PC-9 (cell line): ENCODE results near the gene CLINT1.

Source experiments
- EZH2 ChIP-seq: fragments of 200-600 bp; sonication (generic); IDR thresholded peaks from 2 replicates; pipeline ENCODE4 v1.8.0; 2017; ENCODE audit warnings: antibody characterized with exemption, low read depth
- TF ChIP-seq, protein P1 (sequence below): fragments of 200-600 bp; sonication (generic); conservative IDR thresholded peaks from 2 replicates; pipeline ENCODE4 v1.6.1; 2017; ENCODE audit warnings: mixed run types, antibody characterized with exemption, mild to moderate bottlenecking, moderate library complexity

DNA sequence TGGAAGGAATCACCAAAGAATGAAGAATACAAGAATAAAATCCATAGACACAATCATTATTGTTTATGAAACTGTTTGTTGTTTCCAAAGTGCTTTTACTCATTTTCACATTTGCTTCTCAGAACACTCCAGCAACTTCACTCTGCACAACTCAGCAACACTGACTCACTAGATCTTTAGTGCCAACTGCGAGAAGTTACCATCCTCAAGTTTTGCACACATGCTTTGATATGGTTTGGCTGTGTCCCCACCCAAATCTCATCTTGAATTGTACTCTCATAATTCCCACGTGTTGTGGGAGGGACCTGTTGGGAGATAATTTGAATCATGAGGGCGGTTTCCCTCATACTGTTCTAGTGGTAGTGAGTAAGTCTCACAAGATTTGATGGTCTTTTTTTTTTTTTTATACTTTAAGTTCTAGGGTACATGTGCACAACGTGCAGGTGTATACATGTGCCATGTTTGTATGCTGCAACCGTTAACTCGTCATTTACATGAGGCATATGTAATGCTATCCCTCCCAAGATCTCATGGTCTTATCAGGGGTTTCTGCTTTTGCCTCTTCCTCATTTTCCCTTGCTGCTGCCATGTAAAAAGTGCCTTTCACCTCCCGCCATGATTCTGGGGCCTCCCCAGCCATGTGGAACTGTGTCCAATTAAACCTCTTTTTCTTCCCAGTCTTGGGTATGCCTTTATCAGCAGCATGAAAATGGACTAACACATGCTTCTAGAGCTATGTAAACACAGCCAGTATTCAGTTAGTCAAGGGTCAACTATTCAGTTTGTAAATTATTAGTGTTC lies 36.9 kb downstream of the CLINT1 start:
- TF ChIP-seq, protein P1, sequence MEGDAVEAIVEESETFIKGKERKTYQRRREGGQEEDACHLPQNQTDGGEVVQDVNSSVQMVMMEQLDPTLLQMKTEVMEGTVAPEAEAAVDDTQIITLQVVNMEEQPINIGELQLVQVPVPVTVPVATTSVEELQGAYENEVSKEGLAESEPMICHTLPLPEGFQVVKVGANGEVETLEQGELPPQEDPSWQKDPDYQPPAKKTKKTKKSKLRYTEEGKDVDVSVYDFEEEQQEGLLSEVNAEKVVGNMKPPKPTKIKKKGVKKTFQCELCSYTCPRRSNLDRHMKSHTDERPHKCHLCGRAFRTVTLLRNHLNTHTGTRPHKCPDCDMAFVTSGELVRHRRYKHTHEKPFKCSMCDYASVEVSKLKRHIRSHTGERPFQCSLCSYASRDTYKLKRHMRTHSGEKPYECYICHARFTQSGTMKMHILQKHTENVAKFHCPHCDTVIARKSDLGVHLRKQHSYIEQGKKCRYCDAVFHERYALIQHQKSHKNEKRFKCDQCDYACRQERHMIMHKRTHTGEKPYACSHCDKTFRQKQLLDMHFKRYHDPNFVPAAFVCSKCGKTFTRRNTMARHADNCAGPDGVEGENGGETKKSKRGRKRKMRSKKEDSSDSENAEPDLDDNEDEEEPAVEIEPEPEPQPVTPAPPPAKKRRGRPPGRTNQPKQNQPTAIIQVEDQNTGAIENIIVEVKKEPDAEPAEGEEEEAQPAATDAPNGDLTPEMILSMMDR = no peak
- TF ChIP-seq EZH2 = no peak
